GM18861 (cell line): ENCODE data around the gene MAGI2.

Source experiments
- ATAC-seq: cut with Tn5 transposase; IDR thresholded peaks from one replicate; pipeline ENCODE4 v1.9.1; 2021; ENCODE audit not compliant: unreplicated experiment

The MAGI2 gene

DNA sequence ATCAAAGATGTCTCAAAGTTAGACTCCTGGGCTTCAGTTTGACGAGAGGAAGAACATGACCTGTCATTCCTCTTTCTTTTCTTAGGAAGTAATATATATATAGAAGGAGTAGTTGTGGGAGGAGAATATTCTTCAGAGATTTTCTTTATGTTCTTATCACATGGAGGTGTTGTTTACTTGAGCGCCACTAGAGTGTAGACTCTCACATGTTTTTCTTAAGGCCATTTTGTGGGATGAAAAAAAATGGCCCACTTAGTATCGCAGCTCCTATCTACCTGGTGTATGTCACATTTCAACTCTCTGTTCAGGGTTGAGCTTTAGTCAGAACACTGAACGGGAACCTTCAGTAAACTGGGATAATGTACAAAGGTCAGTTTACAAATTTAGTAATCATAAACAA lies 1009.7 kb downstream of the MAGI2 start:
- ATAC-seq, result no peak

DNA sequence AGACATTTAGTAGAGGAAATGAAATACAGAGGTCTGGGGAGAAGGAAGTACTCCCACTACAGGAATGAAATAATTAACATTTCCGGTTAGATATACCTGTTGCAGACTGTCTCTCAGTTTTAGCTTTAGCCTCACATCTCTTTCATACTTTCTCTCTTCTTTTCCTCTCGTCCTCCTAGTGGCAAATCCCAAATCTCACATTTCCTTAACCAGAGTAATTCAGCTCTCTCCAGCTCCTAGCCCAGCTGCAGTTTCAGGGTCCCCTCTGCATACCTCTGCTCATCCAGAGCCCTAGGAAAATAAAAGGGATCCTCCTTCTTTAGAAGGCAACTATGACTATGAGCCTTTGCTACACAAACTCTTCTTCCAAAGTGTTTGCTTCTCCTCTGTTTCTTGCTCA lies 1011.7 kb downstream of the MAGI2 start:
- ATAC-seq, result no peak

DNA sequence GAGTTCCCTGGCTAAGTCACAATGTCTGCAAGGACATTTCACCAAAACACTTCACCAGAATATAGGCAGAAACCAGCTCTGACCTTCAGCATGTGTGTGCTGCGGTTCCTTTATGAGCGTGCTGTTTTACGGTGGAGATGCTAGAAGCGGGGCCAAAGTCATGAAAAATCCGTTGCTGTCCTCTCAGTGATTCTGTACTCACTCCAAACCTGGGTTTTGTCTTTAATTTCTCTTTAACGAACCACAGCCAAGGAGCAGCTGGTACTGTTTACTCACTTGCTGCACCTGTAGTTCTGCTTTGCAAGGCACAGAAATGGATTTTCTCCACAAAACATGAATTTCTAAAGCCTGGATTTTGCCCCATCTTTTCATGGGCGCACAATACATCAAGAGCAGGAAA lies 1015.0 kb downstream of the MAGI2 start:
- no peak for ATAC-seq

- no peak for ATAC-seq
Observed at GRCh38 chr7:78437118-78437517, 1016.3 kb downstream of the MAGI2 start.

- ATAC-seq, result no peak
Observed at GRCh38 chr7:78435355-78435754, 1018.1 kb downstream of the MAGI2 start.

- ATAC-seq, result no peak
Observed at GRCh38 chr7:78434281-78434680, 1019.2 kb downstream of the MAGI2 start.

DNA sequence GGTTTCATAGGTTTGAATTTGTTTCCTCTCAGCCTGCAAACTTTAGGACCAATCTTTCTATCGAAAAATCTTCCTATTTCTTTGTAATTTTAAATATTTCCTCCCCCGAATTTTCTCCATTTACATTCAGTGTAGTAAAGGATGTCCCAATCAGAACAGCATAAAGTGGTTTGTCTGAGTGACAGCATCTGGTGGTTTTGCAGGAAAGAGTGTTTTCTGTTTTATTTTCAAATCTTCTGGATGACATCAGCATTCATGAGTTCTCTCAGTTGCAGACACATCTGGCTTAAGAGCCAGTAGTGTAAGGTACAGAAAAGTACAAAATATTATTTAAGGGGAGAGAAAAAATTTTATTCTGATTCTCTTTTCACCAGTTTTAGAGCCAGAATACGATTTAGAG lies 1020.0 kb downstream of the MAGI2 start:
- ATAC-seq, result no peak

DNA sequence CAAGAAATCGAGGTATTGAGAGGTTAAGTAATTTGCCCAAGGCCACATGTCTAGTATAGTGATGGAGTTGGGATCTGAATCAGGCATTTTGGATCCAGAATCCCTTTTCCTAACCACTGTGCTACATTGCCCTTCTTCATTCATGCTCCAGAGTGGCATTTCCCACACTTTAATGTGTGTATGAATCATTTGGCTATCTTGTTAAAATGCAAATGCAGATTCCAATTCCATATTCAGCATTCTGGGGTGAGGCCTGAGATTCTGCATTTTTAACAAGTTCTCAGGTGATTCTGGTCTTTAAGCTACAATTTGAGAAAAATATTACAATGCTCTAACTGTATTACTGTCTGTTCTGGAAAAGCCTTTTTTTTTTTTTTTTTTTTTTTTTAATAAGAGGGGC lies 1023.6 kb downstream of the MAGI2 start:
- ATAC-seq, result no peak

GRCh38 chr7:78427209-78427608 lies 1026.3 kb downstream of the MAGI2 start:
- peak; percentile 61 for ATAC-seq

DNA sequence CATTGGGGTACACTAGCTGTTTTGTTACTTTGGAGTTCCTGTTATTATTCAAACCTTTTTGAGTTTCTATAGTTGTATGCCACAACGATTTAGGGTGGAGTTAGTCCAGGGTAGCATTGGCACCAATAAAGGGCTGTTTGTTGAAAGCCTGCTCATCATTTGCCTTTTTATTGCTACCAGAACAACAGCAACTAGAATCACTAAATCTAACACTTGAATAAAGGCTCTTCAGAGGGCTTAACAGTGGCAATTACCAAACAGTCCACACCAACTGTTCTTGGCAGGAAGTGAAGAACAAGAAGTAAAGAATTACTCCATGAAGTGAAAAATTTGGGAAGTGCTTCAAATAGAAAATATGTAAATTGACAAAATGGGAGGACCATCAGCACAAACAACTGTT lies 1033.5 kb downstream of the MAGI2 start:
- ATAC-seq, result no peak

GRCh38 chr7:78417180-78417853 lies 1036.2 kb downstream of the MAGI2 start:
- no peak for ATAC-seq

GRCh38 chr7:78413568-78413967 lies 1039.9 kb downstream of the MAGI2 start:
- ATAC-seq, result no peak

- ATAC-seq, result no peak
Observed at GRCh38 chr7:78412216-78412858, 1041.1 kb downstream of the MAGI2 start.

- ATAC-seq, result no peak
Observed at GRCh38 chr7:78407031-78407430, 1046.4 kb downstream of the MAGI2 start.

DNA sequence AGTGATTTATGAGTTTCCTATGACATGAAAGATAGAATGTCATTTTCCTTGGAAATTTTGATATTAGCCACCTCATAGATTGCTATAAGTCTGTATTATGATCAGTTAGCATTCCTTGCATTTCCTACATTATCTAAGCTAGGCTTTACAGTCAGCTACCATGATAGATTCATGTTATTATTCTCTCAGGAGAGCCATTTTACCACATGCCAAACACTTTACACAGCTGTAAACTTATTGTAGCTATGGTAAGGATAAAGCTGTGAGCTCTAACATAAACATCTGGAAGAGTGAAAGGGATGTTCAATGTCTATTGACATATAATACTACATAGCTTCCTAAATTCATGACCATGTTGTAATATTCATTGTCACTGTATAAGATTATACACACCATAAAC lies 1046.9 kb downstream of the MAGI2 start:
- ATAC-seq, result no peak

GRCh38 chr7:78402096-78402495 lies 1051.4 kb downstream of the MAGI2 start:
- ATAC-seq, result no peak

DNA sequence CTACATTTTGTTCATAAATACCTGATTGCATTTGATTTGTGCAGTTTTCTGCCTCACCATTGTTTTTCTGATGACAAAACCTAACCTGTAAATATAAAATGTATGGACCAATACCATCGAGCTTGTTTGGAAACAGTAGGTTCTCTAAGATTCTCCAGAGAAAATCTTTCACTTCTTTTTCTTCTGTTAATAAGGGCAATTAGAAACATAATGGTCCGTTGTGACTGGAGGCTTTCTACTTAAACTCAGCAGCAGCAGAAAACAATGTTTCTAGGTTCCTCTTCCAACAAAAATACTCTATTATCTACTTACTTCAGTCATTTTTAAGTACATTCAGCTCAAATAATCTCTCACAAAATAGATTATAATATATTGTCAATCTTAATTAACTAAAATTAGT lies 1053.4 kb downstream of the MAGI2 start:
- no peak for ATAC-seq

DNA sequence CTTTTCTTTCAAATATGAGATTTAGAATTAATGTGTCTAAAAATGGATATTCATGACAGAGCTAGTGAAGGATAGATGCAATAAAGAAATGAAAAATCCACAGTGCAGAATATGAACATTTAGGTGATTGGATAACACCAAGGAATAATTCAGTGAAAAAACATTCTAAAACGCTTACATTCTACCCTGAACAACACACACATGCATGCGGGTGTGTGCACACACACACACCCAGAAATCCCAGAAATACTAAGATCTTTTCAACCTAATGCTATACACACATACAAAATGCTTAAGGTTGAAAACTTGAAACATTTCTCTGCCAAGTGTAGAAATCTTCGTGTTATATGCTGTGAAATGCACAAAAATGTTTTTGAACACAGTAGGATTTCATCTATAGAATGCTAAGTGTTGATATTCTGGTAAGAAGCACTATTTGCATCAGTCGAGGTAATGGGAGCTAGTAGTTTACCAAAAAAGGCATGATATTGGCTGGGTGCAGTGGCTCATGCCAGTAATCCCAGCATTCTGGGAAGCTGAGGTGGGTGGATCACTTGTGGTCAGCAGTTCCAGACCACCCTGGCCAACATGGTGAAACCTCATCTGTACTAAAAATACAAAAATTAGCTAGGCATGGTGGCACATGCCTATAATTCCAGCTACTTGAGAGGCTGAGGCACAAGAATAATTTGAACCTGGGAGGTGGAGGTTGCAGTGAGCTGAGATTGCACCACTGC lies 1054.3 kb downstream of the MAGI2 start:
- ATAC-seq, result no peak

DNA sequence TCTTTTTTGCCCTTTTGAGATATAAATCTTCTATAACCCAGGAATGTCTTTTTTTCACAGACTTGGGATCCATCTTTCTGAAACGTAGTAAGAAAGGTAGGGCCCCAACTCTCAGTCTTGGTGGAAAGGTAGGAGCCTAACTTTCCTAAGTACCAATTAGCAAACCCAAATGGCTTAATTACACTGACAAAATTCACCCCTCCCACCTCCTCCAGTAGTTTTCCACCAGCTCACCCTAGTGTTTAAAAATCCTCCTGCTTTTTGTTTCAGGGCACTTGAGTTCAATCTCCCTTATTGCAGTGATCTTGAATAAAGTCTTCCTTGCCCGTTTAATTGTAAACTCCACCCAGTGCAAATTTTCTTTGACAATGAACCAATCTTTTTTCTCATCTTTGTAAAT lies 1054.9 kb downstream of the MAGI2 start:
- no peak for ATAC-seq

- no peak for ATAC-seq
Observed at GRCh38 chr7:78398081-78398480, 1055.4 kb downstream of the MAGI2 start.

DNA sequence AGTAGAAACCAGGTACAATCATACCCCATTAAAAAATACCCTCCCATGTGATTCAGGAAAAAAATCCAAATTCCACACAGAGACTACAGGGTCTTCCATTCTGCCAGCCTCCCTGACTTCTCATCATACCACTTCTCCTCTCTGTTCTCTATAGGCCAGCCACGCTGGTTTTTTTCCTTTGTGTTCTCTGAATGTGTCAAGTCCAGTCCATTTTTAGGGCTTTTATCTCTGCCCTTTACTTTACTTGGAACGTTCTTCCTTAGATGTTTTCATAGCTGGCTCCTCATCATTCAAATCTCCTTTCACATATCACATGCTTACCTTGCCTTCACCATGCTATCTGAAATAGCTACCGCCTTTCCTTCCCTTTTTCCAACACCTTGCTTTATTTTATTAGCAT lies 1057.3 kb downstream of the MAGI2 start:
- ATAC-seq, result no peak

DNA sequence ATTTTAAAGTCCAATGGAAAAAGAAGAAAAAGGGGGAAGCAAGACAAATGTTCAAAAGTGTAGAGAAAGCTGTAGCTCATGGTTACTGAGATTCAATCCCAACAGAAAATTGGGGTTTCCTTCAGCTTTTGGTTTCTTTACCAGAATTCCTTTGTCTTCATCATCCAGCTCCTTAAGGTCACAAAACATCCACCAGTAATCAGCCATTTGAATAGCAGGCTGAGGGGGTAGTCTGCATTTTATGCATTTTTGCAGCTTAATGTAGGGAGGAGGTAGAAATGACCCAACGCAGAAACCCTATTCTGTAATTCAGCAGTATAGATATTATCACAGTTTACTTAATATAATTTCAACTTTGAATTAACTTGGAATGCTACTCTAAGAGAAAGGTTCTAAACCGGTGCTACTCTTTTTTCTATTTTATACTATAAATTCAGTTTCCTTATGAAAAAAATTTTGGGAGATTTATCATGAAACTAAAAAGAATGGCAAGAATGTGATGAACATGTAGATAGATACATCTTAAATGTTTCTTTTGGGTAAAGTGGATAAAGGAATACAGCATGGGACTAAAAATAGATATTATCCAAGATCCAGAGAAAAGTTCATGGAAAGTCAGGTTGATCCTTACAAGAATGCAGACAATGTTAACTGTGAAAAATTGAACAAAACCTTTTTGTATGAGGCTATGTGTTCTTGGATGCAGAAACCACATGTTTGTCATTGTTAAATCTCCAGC lies 1058.0 kb downstream of the MAGI2 start:
- ATAC-seq, result no peak
